GM12878 (cell line): ENCODE data around the gene PRKCE. TPM values are rescaled to one million over a fixed set of nuclear protein-coding genes. Genes with fewer than 3 reads are reported as not detected.

Experiments
- ATAC-seq: fragments of 200-7000 bp; cut with Tn5 transposase; 3 replicates; pipeline ENCODE4 v1.9.1; 2020; ENCODE audit warnings: mild to moderate bottlenecking, moderate library complexity
- BruUV-seq: library from RNA; stranded (reverse); fragments of 400-500 nt; replicated peaks from 2 replicates; lab custom pipeline; 2021; lab: Mats Ljungman, UMichigan
- CTCF ChIA-PET: fragments of 300-600 bp; sonication (Branson Sonifier 250); formaldehyde crosslinking; extraction: SDS; loops from one replicate; lab custom pipeline; 2021; ENCODE audit warnings: inconsistent platforms; lab: Yijun Ruan, JAX
- POLR2A ChIA-PET: fragments of 350-600 bp; formaldehyde crosslinking; extraction: SDS; loops from one replicate; lab custom pipeline; 2021; ENCODE audit warnings: inconsistent platforms; lab: Charles Lee
- RAD21 ChIA-PET: fragments of 300-600 bp; sonication (Branson Sonifier 250); formaldehyde crosslinking; loops from one replicate; lab custom pipeline; 2023; ENCODE audit warnings: antibody characterized with exemption; ENCODE audit not compliant: unreplicated experiment; lab: Charles Lee
- SMC1A ChIA-PET: fragments of 300-600 bp; sonication (Branson Sonifier 250); formaldehyde crosslinking; loops from one replicate; lab custom pipeline; 2023; ENCODE audit not compliant: unreplicated experiment, uncharacterized antibody; lab: Charles Lee
- DNase-seq: peaks from one replicate; pipeline ENCODE4 v3.0.0-alpha.2; 2011; ENCODE audit warnings: low read depth, low spot score
- FAIRE-seq: peaks from 3 replicates; lab custom pipeline; 2011; peaks lifted over from hg19 to GRCh38; lab: Jason Lieb, UNC
- H2AFZ ChIP-seq: 2 replicates; pipeline ENCODE4 v1.6.0; 2011; ENCODE audit warnings: low read depth, low read length, control low read depth; ENCODE audit not compliant: control insufficient read depth
- H3K27ac ChIP-seq: 2 replicates; pipeline ENCODE4 v1.5.1; 2011; ENCODE audit warnings: control low read depth; ENCODE audit not compliant: control insufficient read depth, insufficient read depth
- H3K27me3 ChIP-seq, 2 experiments: replicated peaks in 1 of 2; 2 replicates each; pipeline versions ENCODE4 v1.6.0 to v1.6.1; 2011; ENCODE audit warnings: low read length in 1 of 2; ENCODE audit not compliant: control insufficient read depth in 2 of 2, insufficient read depth in 2 of 2
- H3K36me3 ChIP-seq, 2 experiments: 2 replicates each; pipeline ENCODE4 v1.5.1; 2011; ENCODE audit warnings: low read length in 1 of 2; ENCODE audit not compliant: control insufficient read depth in 2 of 2, insufficient read depth in 2 of 2
- H3K4me1 ChIP-seq: 2 replicates; pipeline ENCODE4 v1.6.1; 2011; ENCODE audit warnings: mild to moderate bottlenecking, low read length, moderate library complexity, mixed read lengths; ENCODE audit not compliant: control insufficient read depth, insufficient read depth
- H3K4me2 ChIP-seq: 2 replicates; pipeline ENCODE4 v1.6.0; 2011; ENCODE audit warnings: control low read depth; ENCODE audit not compliant: control insufficient read depth, insufficient read depth
- H3K4me3 ChIP-seq: fragments of 200-600 bp; sonication (generic); 2 replicates; pipeline ENCODE4 v1.5.1; 2016
- H3K79me2 ChIP-seq: 2 replicates; pipeline ENCODE4 v1.6.0; 2011; ENCODE audit warnings: low read length; ENCODE audit not compliant: control insufficient read depth, insufficient read depth
- H3K9ac ChIP-seq: 2 replicates; pipeline ENCODE4 v1.8.0; 2011; ENCODE audit warnings: low read length, control low read depth, mixed read lengths; ENCODE audit not compliant: control insufficient read depth, insufficient read depth
- H3K9me3 ChIP-seq: replicated peaks from 3 replicates; pipeline ENCODE4 v1.5.1; 2011; ENCODE audit warnings: mild to moderate bottlenecking, low read length; ENCODE audit not compliant: control insufficient read depth, insufficient read depth
- H4K20me1 ChIP-seq: 2 replicates; pipeline ENCODE4 v1.6.0; 2011; ENCODE audit not compliant: control insufficient read depth, insufficient read depth
- BMI1 ChIP-seq: fragments of 450-650 bp; IDR thresholded peaks from 2 replicates; pipeline ENCODE4 v1.6.1; 2016; ENCODE audit warnings: mild to moderate bottlenecking, moderate library complexity, borderline replicate concordance
- CBFB ChIP-seq: IDR thresholded peaks from 2 replicates; pipeline ENCODE4 v1.6.1; 2016; ENCODE audit warnings: antibody characterized with exemption, low read depth
- CHD4 ChIP-seq: fragments of 200-600 bp; sonication (generic); IDR thresholded peaks from 2 replicates; pipeline ENCODE4 v1.6.1; 2016; ENCODE audit warnings: mild to moderate bottlenecking
- ESRRA ChIP-seq: IDR thresholded peaks from 2 replicates; pipeline ENCODE4 v1.6.1; 2012; ENCODE audit warnings: mild to moderate bottlenecking, low read length, improper control_type of control experiment
- NR2C1 ChIP-seq: fragments of 450-650 bp; IDR thresholded peaks from 2 replicates; pipeline ENCODE4 v1.6.1; 2017; ENCODE audit warnings: antibody characterized with exemption, mild to moderate bottlenecking, moderate library complexity
- POU2F2 ChIP-seq: IDR thresholded peaks from 3 replicates; pipeline ENCODE4 v1.6.1; 2011; ENCODE audit warnings: low read depth, mild to moderate bottlenecking, low read length, borderline replicate concordance
- RAD51 ChIP-seq: fragments of 450-650 bp; IDR thresholded peaks from 2 replicates; pipeline ENCODE4 v1.6.1; 2016; ENCODE audit warnings: moderate library complexity, mild to moderate bottlenecking, inconsistent platforms
- SREBF2 ChIP-seq: IDR thresholded peaks from 2 replicates; pipeline ENCODE4 v1.6.1; 2012; ENCODE audit warnings: mild to moderate bottlenecking, low read length
- WGBS: methylation state at CpG from one replicate; pipeline ENCODE4 v1.1.6; 2016; ENCODE audit warnings: low lambda C conversion rate; ENCODE audit not compliant: insufficient replicate concordance, insufficient coverage; ENCODE audit errors: missing lambda C conversion rate; 5-methylcytosine and 5-hydroxymethylcytosine counted together
- in situ Hi-C: fragments of 300-500 bp; cut with MboI; formaldehyde crosslinking; loops from 9 replicates; pipeline ENCODE4 v1.14.3; 2018; ENCODE audit warnings: mixed read lengths
- intact Hi-C: fragments of 100-400 bp; cut with micrococcal nuclease; formaldehyde crosslinking; loops from one replicate; pipeline ENCODE4 v1.14.2; 2022; ENCODE audit not compliant: unreplicated experiment
- polyA plus RNA-seq, 11 experiments: library from polyadenylated mRNA; depleted of rRNA in 4 of 11; unstranded in 6 of 11; stranded (reverse) in 5 of 11; fragments of >200 nt; fragmentation: Nextera tagmentation in 4 of 11; fragmentation: Illumina TruSeq in 1 of 11; extraction: Ambion mirVana in 4 of 11; extraction: Trizol in 1 of 11; gene quantifications; 1 replicate in 1 of 11; 2 replicates in 10 of 11; pipeline versions ENCODE4 v1.2.1 to v1.2.3, GENCODE V29; 2011 to 2016; ENCODE audit warnings: inconsistent platforms in 2 of 11, missing spikeins in 2 of 11, low read depth in 1 of 11
- total RNA-seq, 4 experiments: library from RNA; depleted of rRNA in 3 of 4; stranded (reverse); fragments of >200 nt in 3 of 4; fragmentation: Illumina TruSeq in 1 of 4; extraction: Trizol in 1 of 4; gene quantifications; 2 replicates each; pipeline versions ENCODE4 v1.2.1 to v1.2.3, GENCODE V29; 2013 to 2021
- TF ChIP-seq, protein P1 (sequence below): fragments of 450-650 bp; formaldehyde crosslinking; IDR thresholded peaks from 2 replicates; pipeline ENCODE4 v1.4.0; 2020; ENCODE audit warnings: mild to moderate bottlenecking, moderate library complexity
- TF ChIP-seq, protein P2 (sequence below): fragments of 450-650 bp; IDR thresholded peaks from 2 replicates; pipeline ENCODE4 v1.6.1; 2018; ENCODE audit warnings: borderline replicate concordance, mild to moderate bottlenecking; ENCODE audit not compliant: partially characterized antibody
- TF ChIP-seq, protein P3 (sequence below): fragments of 450-650 bp; conservative IDR thresholded peaks from 2 replicates; pipeline ENCODE4 v1.6.1; 2017; ENCODE audit warnings: mild to moderate bottlenecking, moderate library complexity
- TF ChIP-seq, protein P4 (sequence below): fragments of 450-650 bp; IDR thresholded peaks from 2 replicates; pipeline ENCODE4 v1.6.1; 2016; ENCODE audit warnings: mild to moderate bottlenecking

PRKCE gene
- total and polyA plus RNA-seq, 10 of the 15 experiments (the other 5 are each of a cell fraction or from before 2014, with no cell fraction given): 2.6 to 28.2 (median 11.3) TPM

DNA sequence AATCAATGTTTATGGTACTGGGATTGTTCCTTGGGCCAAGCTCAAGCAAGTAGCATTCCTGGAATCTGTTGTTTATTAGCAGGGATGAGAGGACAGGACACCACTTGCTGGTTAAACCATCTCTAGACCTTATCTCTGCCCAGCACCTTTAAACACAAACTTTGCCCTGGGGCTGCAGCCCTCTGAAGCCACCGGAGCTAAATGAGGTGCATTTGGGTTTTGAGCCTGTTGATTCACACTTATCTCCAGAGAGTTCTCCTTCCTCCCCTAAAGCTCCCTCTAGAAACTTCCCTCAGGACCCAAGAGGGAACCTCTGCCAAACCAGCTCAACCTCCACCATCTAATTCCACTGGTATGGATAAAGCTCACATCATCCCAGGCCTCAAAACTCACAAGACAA is 551.0 kb downstream of the PRKCE start (continued):
- TF ChIP-seq, protein P1, sequence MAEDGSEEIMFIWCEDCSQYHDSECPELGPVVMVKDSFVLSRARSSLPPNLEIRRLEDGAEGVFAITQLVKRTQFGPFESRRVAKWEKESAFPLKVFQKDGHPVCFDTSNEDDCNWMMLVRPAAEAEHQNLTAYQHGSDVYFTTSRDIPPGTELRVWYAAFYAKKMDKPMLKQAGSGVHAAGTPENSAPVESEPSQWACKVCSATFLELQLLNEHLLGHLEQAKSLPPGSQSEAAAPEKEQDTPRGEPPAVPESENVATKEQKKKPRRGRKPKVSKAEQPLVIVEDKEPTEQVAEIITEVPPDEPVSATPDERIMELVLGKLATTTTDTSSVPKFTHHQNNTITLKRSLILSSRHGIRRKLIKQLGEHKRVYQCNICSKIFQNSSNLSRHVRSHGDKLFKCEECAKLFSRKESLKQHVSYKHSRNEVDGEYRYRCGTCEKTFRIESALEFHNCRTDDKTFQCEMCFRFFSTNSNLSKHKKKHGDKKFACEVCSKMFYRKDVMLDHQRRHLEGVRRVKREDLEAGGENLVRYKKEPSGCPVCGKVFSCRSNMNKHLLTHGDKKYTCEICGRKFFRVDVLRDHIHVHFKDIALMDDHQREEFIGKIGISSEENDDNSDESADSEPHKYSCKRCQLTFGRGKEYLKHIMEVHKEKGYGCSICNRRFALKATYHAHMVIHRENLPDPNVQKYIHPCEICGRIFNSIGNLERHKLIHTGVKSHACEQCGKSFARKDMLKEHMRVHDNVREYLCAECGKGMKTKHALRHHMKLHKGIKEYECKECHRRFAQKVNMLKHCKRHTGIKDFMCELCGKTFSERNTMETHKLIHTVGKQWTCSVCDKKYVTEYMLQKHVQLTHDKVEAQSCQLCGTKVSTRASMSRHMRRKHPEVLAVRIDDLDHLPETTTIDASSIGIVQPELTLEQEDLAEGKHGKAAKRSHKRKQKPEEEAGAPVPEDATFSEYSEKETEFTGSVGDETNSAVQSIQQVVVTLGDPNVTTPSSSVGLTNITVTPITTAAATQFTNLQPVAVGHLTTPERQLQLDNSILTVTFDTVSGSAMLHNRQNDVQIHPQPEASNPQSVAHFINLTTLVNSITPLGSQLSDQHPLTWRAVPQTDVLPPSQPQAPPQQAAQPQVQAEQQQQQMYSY (CRISPR knock-in tag): no peak
- no peak for TF ChIP-seq SREBF2

DNA sequence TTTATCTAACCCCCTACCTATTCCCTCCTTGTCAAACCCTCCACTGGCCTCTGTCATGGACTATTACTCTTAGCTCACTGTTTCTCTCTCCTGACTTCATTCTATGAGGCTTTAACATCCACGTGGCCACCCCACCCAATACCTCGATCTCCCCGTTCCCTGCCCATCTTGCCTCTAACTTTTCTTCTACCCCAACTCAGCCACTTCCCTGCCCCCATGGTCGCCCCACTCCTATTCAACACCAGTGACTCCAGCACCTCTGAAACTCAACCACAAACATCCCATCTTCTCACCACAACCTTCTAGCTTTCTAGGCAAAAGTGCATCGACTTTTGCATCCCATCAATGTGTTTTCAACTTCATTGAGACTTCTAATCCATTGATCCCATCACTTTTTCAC is 551.5 kb downstream of the PRKCE start:
- Histone ChIP-seq H4K20me1 (no peaks in the 10 kb centered on the region), H3K4me1 (peaks cover 3% of the 10 kb centered on the region), H3K27me3 (no peaks in the 10 kb centered on the region), H3K9ac (no peak overlapping the region), H3K9me3 (no peaks in the 10 kb centered on the region; the same call in 2 of the 3 replicates), H3K27ac (no peak overlapping the region), H3K4me2 (no peak overlapping the region), H3K4me3 (no peak overlapping the region), H3K36me3 (no peaks in the 10 kb centered on the region), H2AFZ (no peak overlapping the region), H3K79me2 (no peaks in the 10 kb centered on the region)
- WGBS: 22% methylated on average over 5 of the region's 5 CpGs
- SMC1A ChIA-PET: interaction anchor here (0.6 kb wide), 1 partner anchor 10 kb away, joined by 4 read pairs; no protein-coding TSS in a partner anchor
- CTCF ChIA-PET: no interaction called here
- BruUV-seq: no TSS peak
- DNase-seq: no peak
- in situ Hi-C loops: no loop called here
- ATAC-seq: no peak
- FAIRE-seq: no peak
- intact Hi-C loops: no loop called here
- RAD21 ChIA-PET: no interaction called here
- POLR2A ChIA-PET: no interaction called here
- TF ChIP-seq, protein P2, sequence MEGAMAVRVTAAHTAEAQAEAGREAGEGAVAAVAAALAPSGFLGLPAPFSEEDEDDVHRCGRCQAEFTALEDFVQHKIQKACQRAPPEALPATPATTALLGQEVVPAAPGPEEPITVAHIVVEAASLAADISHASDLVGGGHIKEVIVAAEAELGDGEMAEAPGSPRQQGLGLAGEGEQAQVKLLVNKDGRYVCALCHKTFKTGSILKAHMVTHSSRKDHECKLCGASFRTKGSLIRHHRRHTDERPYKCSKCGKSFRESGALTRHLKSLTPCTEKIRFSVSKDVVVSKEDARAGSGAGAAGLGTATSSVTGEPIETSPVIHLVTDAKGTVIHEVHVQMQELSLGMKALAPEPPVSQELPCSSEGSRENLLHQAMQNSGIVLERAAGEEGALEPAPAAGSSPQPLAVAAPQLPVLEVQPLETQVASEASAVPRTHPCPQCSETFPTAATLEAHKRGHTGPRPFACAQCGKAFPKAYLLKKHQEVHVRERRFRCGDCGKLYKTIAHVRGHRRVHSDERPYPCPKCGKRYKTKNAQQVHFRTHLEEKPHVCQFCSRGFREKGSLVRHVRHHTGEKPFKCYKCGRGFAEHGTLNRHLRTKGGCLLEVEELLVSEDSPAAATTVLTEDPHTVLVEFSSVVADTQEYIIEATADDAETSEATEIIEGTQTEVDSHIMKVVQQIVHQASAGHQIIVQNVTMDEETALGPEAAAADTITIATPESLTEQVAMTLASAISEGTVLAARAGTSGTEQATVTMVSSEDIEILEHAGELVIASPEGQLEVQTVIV: no peak
- no peak for TF ChIP-seq CBFB
- no peak for TF ChIP-seq NR2C1
- no peak for TF ChIP-seq RAD51
- no peak for TF ChIP-seq POU2F2
- no peak for TF ChIP-seq CHD4
- TF ChIP-seq, protein P3, sequence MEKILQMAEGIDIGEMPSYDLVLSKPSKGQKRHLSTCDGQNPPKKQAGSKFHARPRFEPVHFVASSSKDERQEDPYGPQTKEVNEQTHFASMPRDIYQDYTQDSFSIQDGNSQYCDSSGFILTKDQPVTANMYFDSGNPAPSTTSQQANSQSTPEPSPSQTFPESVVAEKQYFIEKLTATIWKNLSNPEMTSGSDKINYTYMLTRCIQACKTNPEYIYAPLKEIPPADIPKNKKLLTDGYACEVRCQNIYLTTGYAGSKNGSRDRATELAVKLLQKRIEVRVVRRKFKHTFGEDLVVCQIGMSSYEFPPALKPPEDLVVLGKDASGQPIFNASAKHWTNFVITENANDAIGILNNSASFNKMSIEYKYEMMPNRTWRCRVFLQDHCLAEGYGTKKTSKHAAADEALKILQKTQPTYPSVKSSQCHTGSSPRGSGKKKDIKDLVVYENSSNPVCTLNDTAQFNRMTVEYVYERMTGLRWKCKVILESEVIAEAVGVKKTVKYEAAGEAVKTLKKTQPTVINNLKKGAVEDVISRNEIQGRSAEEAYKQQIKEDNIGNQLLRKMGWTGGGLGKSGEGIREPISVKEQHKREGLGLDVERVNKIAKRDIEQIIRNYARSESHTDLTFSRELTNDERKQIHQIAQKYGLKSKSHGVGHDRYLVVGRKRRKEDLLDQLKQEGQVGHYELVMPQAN: no peak
- TF ChIP-seq, protein P4, sequence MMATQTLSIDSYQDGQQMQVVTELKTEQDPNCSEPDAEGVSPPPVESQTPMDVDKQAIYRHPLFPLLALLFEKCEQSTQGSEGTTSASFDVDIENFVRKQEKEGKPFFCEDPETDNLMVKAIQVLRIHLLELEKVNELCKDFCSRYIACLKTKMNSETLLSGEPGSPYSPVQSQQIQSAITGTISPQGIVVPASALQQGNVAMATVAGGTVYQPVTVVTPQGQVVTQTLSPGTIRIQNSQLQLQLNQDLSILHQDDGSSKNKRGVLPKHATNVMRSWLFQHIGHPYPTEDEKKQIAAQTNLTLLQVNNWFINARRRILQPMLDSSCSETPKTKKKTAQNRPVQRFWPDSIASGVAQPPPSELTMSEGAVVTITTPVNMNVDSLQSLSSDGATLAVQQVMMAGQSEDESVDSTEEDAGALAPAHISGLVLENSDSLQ: no peak
- no peak for TF ChIP-seq BMI1
- TF ChIP-seq ESRRA: no peak
